HG03469 (cell line): ENCODE results near the gene GAS6.

Experiments used
- ATAC-seq: cut with Tn5 transposase; IDR thresholded peaks from one replicate; pipeline ENCODE4 v1.9.1; 2021; ENCODE audit warnings: mild to moderate bottlenecking, moderate library complexity, moderate number of reproducible peaks; ENCODE audit not compliant: unreplicated experiment

Gene GAS6

GRCh38 chr13:113781571-113781970 is 82.3 kb downstream of the GAS6 start:
- ATAC-seq, result no peak

GRCh38 chr13:113777311-113778260 is 86.3 kb downstream of the GAS6 start:
- ATAC-seq, result no peak

GRCh38 chr13:113776231-113777125 is 87.4 kb downstream of the GAS6 start:
- no peak for ATAC-seq

- no peak for ATAC-seq
These were observed 88.3 kb downstream of the GAS6 start for GRCh38 chr13:113775451-113776145.

GRCh38 chr13:113774177-113775107 is 89.4 kb downstream of the GAS6 start:
- no peak for ATAC-seq

- no peak for ATAC-seq
These were observed 92.1 kb downstream of the GAS6 start for GRCh38 chr13:113771709-113772331.

- ATAC-seq, result no peak
These were observed 92.9 kb downstream of the GAS6 start for GRCh38 chr13:113770937-113771336.
